ENCODE results near the gene ABCB9. TPM values are rescaled to one million over a fixed set of nuclear protein-coding genes. Genes with fewer than 3 reads are reported as not detected.

The ABCB9 gene
- total RNA-seq, 3 donors from 2014 or later = 0.96 to 8.6 (median 6.2) TPM

GRCh38 chr12:122997343-122998250 lies 31.3 kb upstream of the ABCB9 start:
- H3K9me3 ChIP-seq = no peaks in the 10 kb centered on the region
- DNase-seq (ENCODE audit: low spot score in 2 of 2) = no peak
- no peaks in the 10 kb centered on the region for H3K27me3 ChIP-seq
- TF ChIP-seq CTCF (IDR thresholded peaks at IDR 0.05) (no peak), POLR2A (IDR thresholded peaks at IDR 0.05) (no peak), POLR2AphosphoS5 (IDR thresholded peaks at IDR 0.05) (no peak)
- no peak overlapping the region for H3K27ac ChIP-seq
- intact Hi-C loops (cut with DNase I; ENCODE audit: low total_unique reads) = no loop called here
- H3K4me3 ChIP-seq = no peak overlapping the region
- H3K4me1 ChIP-seq = peaks cover 0 to 3% of the 10 kb centered on the region in 2 donors
- H3K36me3 ChIP-seq = no peaks in the 10 kb centered on the region

- DNase-seq (ENCODE audit: low spot score in 2 of 2) = no peak
- Histone ChIP-seq H3K36me3 (no peaks in the 10 kb centered on the region), H3K9me3 (no peaks in the 10 kb centered on the region), H3K27ac (no peak overlapping the region), H3K4me1 (peaks cover 0 to 3% of the 10 kb centered on the region in 2 donors), H3K27me3 (no peaks in the 10 kb centered on the region), H3K4me3 (no peak overlapping the region)
- intact Hi-C loops (cut with DNase I; ENCODE audit: low total_unique reads) = no loop called here
- no peak for TF ChIP-seq POLR2AphosphoS5 (IDR thresholded peaks at IDR 0.05)
- no peak for TF ChIP-seq POLR2A (IDR thresholded peaks at IDR 0.05)
- no peak for TF ChIP-seq CTCF (IDR thresholded peaks at IDR 0.05)
Observed at GRCh38 chr12:122996621-122997342, 30.5 kb upstream of the ABCB9 start.

- Histone ChIP-seq H3K27me3 (no peaks in the 10 kb centered on the region), H3K9me3 (no peaks in the 10 kb centered on the region), H3K27ac (no peak overlapping the region), H3K4me1 (peaks cover 0 to 3% of the 10 kb centered on the region in 2 donors), H3K36me3 (no peaks in the 10 kb centered on the region), H3K4me3 (no peak overlapping the region)
- TF ChIP-seq CTCF (IDR thresholded peaks at IDR 0.05) = no peak
- no peak for TF ChIP-seq POLR2A (IDR thresholded peaks at IDR 0.05)
- no peak for TF ChIP-seq POLR2AphosphoS5 (IDR thresholded peaks at IDR 0.05)
- intact Hi-C loops (cut with DNase I; ENCODE audit: low total_unique reads) = no loop called here
- DNase-seq (ENCODE audit: low spot score in 2 of 2) = no peak
Observed at GRCh38 chr12:122996188-122996601, 29.9 kb upstream of the ABCB9 start.

- H3K4me3 ChIP-seq = peak overlapping the region in 1 of 3 donors; percentile 28
- no peak for TF ChIP-seq POLR2A (IDR thresholded peaks at IDR 0.05)
- TF ChIP-seq POLR2AphosphoS5 (IDR thresholded peaks at IDR 0.05) = no peak
- TF ChIP-seq CTCF (IDR thresholded peaks at IDR 0.05) = no peak
- H3K27ac ChIP-seq = no peak overlapping the region
- no peaks in the 10 kb centered on the region for H3K36me3 ChIP-seq
- DNase-seq (ENCODE audit: low spot score in 2 of 2) = no peak
- no peaks in the 10 kb centered on the region for H3K27me3 ChIP-seq
- H3K4me1 ChIP-seq = peaks cover 0 to 3% of the 10 kb centered on the region in 2 donors
- no peaks in the 10 kb centered on the region for H3K9me3 ChIP-seq
- intact Hi-C loops (cut with DNase I; ENCODE audit: low total_unique reads) = no loop called here
Observed at GRCh38 chr12:122995503-122996187, 29.4 kb upstream of the ABCB9 start.
